ENCODE results near the gene SCAMP4. TPM values are rescaled to one million over a fixed set of nuclear protein-coding genes. Genes with fewer than 3 reads are reported as not detected.

Gene SCAMP4
- total RNA-seq, 4 donors from 2014 or later: 48.6 to 73.4 (median 58.1) TPM

DNA sequence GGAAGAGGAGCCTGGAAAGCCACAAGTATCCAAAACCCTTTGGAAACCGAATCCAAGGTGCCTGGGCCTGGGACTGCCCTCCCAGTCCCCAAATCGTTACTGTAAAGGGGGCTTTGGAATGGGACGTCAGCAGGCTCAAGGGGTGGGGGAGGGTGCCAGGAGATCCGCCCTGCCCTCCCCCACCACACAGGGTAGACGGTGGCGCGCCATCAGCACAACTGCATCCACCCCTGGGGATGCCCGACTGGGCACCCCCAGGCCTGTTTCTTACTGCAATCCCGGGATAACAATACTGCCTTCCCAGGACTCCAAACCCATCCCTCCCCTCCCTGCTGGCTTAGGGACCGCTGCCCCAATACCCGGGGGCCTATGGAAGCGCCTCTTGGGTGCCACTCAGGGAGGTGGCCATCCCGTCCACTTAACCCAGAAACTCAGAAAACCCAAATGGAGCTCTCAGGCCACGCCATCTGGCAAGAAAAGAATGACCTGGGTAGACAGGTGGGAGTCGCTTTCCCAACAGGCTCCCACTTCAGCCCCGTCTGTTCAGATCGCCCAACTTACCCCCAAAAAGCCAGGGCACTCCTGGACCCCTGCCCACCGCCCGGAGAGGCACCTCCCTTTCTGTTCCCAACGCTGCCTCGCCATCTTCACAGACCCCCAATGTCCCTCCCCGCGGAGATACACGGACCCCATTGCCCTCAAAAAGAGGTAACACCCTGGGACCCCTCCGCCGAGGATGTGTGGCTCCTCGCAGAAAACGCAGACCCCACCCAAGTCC is 44.2 kb upstream of the SCAMP4 start:
- Histone ChIP-seq H3K27ac (peak overlapping the region in 3 of 4 donors; percentile 82 to 89 (median 85)), H3K36me3 (no peaks in the 10 kb centered on the region), H3K9me3 (no peaks in the 10 kb centered on the region), H3K4me3 (peak overlapping the region in 1 of 2 donors; percentile 69), H3K27me3 (peaks cover 57% of the 10 kb centered on the region), H3K4me1 (peaks cover 0 to 81% (median 59%) of the 10 kb centered on the region in 3 donors)
- WGBS, 2 donors (ENCODE audit: low coverage in 1 of 2): 60% methylated on average over 1 of the region's 28 CpGs; no CpG with 5 or more reads in 1 of the 2 donors
- no peak for TF ChIP-seq POLR2AphosphoS5 (IDR thresholded peaks at IDR 0.05)
- no peak for TF ChIP-seq EP300 (IDR thresholded peaks at IDR 0.05)
- no peak for TF ChIP-seq POLR2A (IDR thresholded peaks at IDR 0.05)
- TF ChIP-seq, protein P1, sequence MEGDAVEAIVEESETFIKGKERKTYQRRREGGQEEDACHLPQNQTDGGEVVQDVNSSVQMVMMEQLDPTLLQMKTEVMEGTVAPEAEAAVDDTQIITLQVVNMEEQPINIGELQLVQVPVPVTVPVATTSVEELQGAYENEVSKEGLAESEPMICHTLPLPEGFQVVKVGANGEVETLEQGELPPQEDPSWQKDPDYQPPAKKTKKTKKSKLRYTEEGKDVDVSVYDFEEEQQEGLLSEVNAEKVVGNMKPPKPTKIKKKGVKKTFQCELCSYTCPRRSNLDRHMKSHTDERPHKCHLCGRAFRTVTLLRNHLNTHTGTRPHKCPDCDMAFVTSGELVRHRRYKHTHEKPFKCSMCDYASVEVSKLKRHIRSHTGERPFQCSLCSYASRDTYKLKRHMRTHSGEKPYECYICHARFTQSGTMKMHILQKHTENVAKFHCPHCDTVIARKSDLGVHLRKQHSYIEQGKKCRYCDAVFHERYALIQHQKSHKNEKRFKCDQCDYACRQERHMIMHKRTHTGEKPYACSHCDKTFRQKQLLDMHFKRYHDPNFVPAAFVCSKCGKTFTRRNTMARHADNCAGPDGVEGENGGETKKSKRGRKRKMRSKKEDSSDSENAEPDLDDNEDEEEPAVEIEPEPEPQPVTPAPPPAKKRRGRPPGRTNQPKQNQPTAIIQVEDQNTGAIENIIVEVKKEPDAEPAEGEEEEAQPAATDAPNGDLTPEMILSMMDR (IDR thresholded peaks at IDR 0.05): no peak
- ATAC-seq: no peak

GRCh38 chr19:1861599-1862031 is 43.6 kb upstream of the SCAMP4 start:
- H3K4me1 ChIP-seq: peaks cover 0 to 75% (median 53%) of the 10 kb centered on the region in 3 donors
- no peak for ATAC-seq

DNA sequence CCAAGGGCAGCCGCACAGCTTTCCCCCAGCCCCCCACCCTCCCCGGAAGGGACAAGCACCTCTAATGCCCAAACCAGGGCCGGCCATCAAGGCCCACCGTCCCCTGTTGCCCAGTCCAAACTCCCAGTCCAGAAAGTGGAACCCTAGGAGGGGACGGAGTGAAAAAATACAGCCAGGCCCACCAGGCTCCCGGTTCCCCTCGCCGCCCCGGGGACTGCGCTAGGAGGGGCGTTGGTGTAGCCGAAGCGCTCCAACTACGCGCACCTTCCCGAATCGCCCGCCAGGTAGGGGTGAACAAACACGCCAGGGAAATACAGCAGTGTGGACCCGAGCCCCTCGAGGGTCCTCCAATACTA is 43.2 kb upstream of the SCAMP4 start:
- Histone ChIP-seq H3K27ac (peak overlapping the region in 3 of 4 donors; percentile 52 to 89 (median 85)), H3K27me3 (peaks cover 46% of the 10 kb centered on the region), H3K4me3 (peak overlapping the region; percentile 23 to 69), H3K4me1 (peaks cover 0 to 71% (median 49%) of the 10 kb centered on the region in 3 donors), H3K9me3 (no peaks in the 10 kb centered on the region), H3K36me3 (no peaks in the 10 kb centered on the region)
- no peak for ATAC-seq
- TF ChIP-seq, protein P1 (IDR thresholded peaks at IDR 0.05): no peak
- TF ChIP-seq POLR2A (IDR thresholded peaks at IDR 0.05) (no peak), POLR2AphosphoS5 (IDR thresholded peaks at IDR 0.05) (no peak), EP300 (IDR thresholded peaks at IDR 0.05) (no peak)
- no CpG with 5 or more reads among the region's 21 CpGs for WGBS, 2 donors (ENCODE audit: low coverage in 1 of 2)

More at GRCh38 chr19:1861599-1862031, 43.6 kb upstream of the SCAMP4 start:
- Histone ChIP-seq H3K36me3 (no peaks in the 10 kb centered on the region), H3K27me3 (peaks cover 51% of the 10 kb centered on the region), H3K9me3 (no peaks in the 10 kb centered on the region), H3K27ac (peak overlapping the region in 3 of 4 donors; percentile 52 to 89 (median 85)), H3K4me3 (peak overlapping the region in 1 of 2 donors; percentile 69)
- 12% methylated on average over 5 of the region's 23 CpGs; no CpG with 5 or more reads in 1 of the 2 donors for WGBS, 2 donors (ENCODE audit: low coverage in 1 of 2)
- no peak for TF ChIP-seq POLR2A (IDR thresholded peaks at IDR 0.05)

GRCh38 chr19:1862424-1863327 is 42.5 kb upstream of the SCAMP4 start:
- TF ChIP-seq POLR2A (IDR thresholded peaks at IDR 0.05): no peak
- no peak for TF ChIP-seq POLR2AphosphoS5 (IDR thresholded peaks at IDR 0.05)
- TF ChIP-seq, protein P1 (IDR thresholded peaks at IDR 0.05): no peak
- TF ChIP-seq EP300 (IDR thresholded peaks at IDR 0.05): no peak
- peak overlapping the region in 3 of 4 donors; percentile 85 to 93 (median 89) for H3K27ac ChIP-seq
- no peaks in the 10 kb centered on the region for H3K9me3 ChIP-seq
- no peak for ATAC-seq
- H3K27me3 ChIP-seq: peaks cover 42% of the 10 kb centered on the region
- H3K4me1 ChIP-seq: peaks cover 0 to 64% (median 42%) of the 10 kb centered on the region in 3 donors
- WGBS, 2 donors (ENCODE audit: low coverage in 1 of 2): no CpG with 5 or more reads among the region's 109 CpGs
- no peaks in the 10 kb centered on the region for H3K36me3 ChIP-seq
- H3K4me3 ChIP-seq: peak overlapping the region; percentile 41 to 69

DNA sequence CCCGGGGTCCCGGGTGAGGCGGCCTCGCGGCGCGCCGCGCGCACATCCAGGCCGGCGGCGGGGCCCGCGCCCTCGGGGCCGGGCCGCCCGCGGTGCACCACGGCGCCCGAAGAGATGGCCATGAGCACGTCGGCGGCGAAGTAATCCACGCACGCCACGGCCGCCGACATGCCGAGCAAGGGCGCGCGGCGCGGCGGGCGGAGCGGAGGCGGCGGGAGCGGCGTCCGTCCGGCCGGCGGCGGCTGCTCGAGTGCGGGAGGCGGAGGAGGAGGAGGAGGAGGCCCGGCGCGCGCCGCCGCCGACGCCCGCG is 41.9 kb upstream of the SCAMP4 start, which contains the start of gene KLF16:
TSS of gene KLF16 (minus strand) at position 252 of the 310 bp plus-strand sequence. CDS start at position 170, 82 bp downstream.
- WGBS, 2 donors (ENCODE audit: low coverage in 1 of 2): no CpG with 5 or more reads among the region's 63 CpGs
- peak within 1 kb of the TSS; percentile 41 to 69 for H3K4me3 ChIP-seq
- peaks cover 0 to 58% (median 36%) of the 10 kb centered on the region in 3 donors for H3K4me1 ChIP-seq
- TF ChIP-seq EP300 (IDR thresholded peaks at IDR 0.05) (no peak), POLR2AphosphoS5 (IDR thresholded peaks at IDR 0.05) (no peak), POLR2A (IDR thresholded peaks at IDR 0.05) (peak; percentile 42 to 77)
- TF ChIP-seq, protein P1 (IDR thresholded peaks at IDR 0.05): peak in 1 of 4 experiments; percentile 0
- no peak for ATAC-seq
- no peaks in the 10 kb centered on the region for H3K36me3 ChIP-seq
- peaks cover 36% of the 10 kb centered on the region for H3K27me3 ChIP-seq
- H3K27ac ChIP-seq: peak within 1 kb of the TSS; percentile 6 to 93 (median 88)
- no peaks in the 10 kb centered on the region for H3K9me3 ChIP-seq
